ENCODE data around the gene HNRNPC. TPM values are rescaled to one million over a fixed set of nuclear protein-coding genes. Genes with fewer than 3 reads are reported as not detected.

Gene HNRNPC
- total RNA-seq, 2 experiments from 2014 or later, result 1,063 to 1,070 TPM

- ChIA-PET CTCF (interaction anchor here (1.4 kb wide), 1 partner anchor 36 kb away, joined by 3 read pairs; no protein-coding TSS in a partner anchor), POLR2A (interaction anchor here (0.6 to 5.1 kb wide), 7 partner anchors 12 to 168 kb away, joined by 3 to 57 read pairs (median 5); partner anchors contain the start of gene SUPT16H)
- Mint-ChIP-seq H3K27me3 (no peaks in the 10 kb centered on the region), H3K36me3 (peaks cover 62% of the 10 kb centered on the region), H3K4me3 (peak overlapping the region; percentile 100), H3K9me3 (no peaks in the 10 kb centered on the region), H3K27ac (peak overlapping the region; percentile 100), H3K4me1 (ENCODE audit: low read depth) (peaks cover 38% of the 10 kb centered on the region)
- DNase-seq, result no peak
- intact Hi-C loops (cut with micrococcal nuclease), result loop anchor here (2.0 to 10.0 kb wide), 6 partner anchors 166 to 1289 kb away; partner anchors contain the start of genes METTL3, PIP4P1 and TMEM253
Observed at GRCh38 chr14:21267886-21268616, 1.2 kb downstream of the HNRNPC start.

- Mint-ChIP-seq H3K27me3 (no peaks in the 10 kb centered on the region), H3K27ac (peak overlapping the region; percentile 100), H3K36me3 (peaks cover 69% of the 10 kb centered on the region), H3K9me3 (no peaks in the 10 kb centered on the region), H3K4me3 (peak overlapping the region; percentile 100), H3K4me1 (ENCODE audit: low read depth) (peaks cover 44% of the 10 kb centered on the region)
- ChIA-PET POLR2A (interaction anchor here (0.7 to 5.1 kb wide), 5 partner anchors 12 to 118 kb away, joined by 3 to 57 read pairs (median 6); partner anchors contain the start of gene SUPT16H), CTCF (interaction anchor here (1.4 kb wide), 1 partner anchor 35 kb away, joined by 3 read pairs; no protein-coding TSS in a partner anchor)
- intact Hi-C loops (cut with micrococcal nuclease), result loop anchor here (5.0 to 10.0 kb wide), 5 partner anchors 165 to 1290 kb away; partner anchors contain the start of genes PIP4P1 and TMEM253
- no peak for DNase-seq
Observed at GRCh38 chr14:21267431-21267845, 1.8 kb downstream of the HNRNPC start.

GRCh38 chr14:21264025-21264801 lies 5.0 kb downstream of the HNRNPC start:
- POLR2A ChIA-PET, result interaction anchor here (0.8 to 5.1 kb wide), 12 partner anchors 8 to 1267 kb away, joined by 3 to 57 read pairs (median 7); partner anchors contain the start of genes METTL3, RAB2B, SUPT16H and TOX4
- CTCF ChIA-PET, result interaction anchor here (0.7 to 1.6 kb wide), 2 partner anchors 33 to 52 kb away, joined by 3 to 4 read pairs; no protein-coding TSS in a partner anchor
- Mint-ChIP-seq H3K9me3 (no peaks in the 10 kb centered on the region), H3K27me3 (no peaks in the 10 kb centered on the region), H3K4me1 (ENCODE audit: low read depth) (peaks cover 63% of the 10 kb centered on the region), H3K36me3 (peaks cover 88% of the 10 kb centered on the region), H3K27ac (peak overlapping the region; percentile 100), H3K4me3 (peak overlapping the region; percentile 100)
- intact Hi-C loops (cut with micrococcal nuclease), result loop anchor here (1.0 to 10.0 kb wide), 6 partner anchors 9 to 731 kb away; partner anchors contain the start of gene CHD8
- no peak for DNase-seq

- peaks cover 70% of the 10 kb centered on the region for H3K4me1 Mint-ChIP-seq (ENCODE audit: low read depth)
Observed at GRCh38 chr14:21263284-21264024, 5.8 kb downstream of the HNRNPC start.

GRCh38 chr14:21262410-21262809 lies 6.8 kb downstream of the HNRNPC start:
- Mint-ChIP-seq H3K4me3 (peak overlapping the region; percentile 100), H3K9me3 (no peaks in the 10 kb centered on the region), H3K4me1 (ENCODE audit: low read depth) (peaks cover 80% of the 10 kb centered on the region), H3K36me3 (peaks cover 85% of the 10 kb centered on the region), H3K27me3 (no peaks in the 10 kb centered on the region), H3K27ac (peak overlapping the region; percentile 100)
- POLR2A ChIA-PET, result interaction anchor here (1.6 kb wide), 1 partner anchor 12 kb away, joined by 5 read pairs; no protein-coding TSS in a partner anchor
- intact Hi-C loops (cut with micrococcal nuclease), result loop anchor here (10.0 kb wide), 1 partner anchor 732 kb away; no protein-coding TSS in a partner anchor
- DNase-seq, result no peak
- CTCF ChIA-PET, result no interaction called here

More at GRCh38 chr14:21263284-21264024, 5.8 kb downstream of the HNRNPC start:
- DNase-seq, result no peak
- ChIA-PET POLR2A (interaction anchor here (0.8 to 3.0 kb wide), 5 partner anchors 9 to 214 kb away, joined by 3 to 12 read pairs (median 5); partner anchors contain the start of genes RAB2B and TOX4), CTCF (interaction anchor here (1.6 kb wide), 1 partner anchor 32 kb away, joined by 4 read pairs; no protein-coding TSS in a partner anchor)
- Mint-ChIP-seq H3K36me3 (peaks cover 88% of the 10 kb centered on the region), H3K27ac (peak overlapping the region; percentile 100), H3K27me3 (no peaks in the 10 kb centered on the region), H3K4me3 (peak overlapping the region; percentile 100), H3K9me3 (no peaks in the 10 kb centered on the region)
- intact Hi-C loops (cut with micrococcal nuclease), result loop anchor here (1.0 to 10.0 kb wide), 6 partner anchors 8 to 731 kb away; partner anchors contain the start of gene CHD8

- Mint-ChIP-seq H3K9me3 (no peaks in the 10 kb centered on the region), H3K4me3 (peak overlapping the region; percentile 100), H3K27ac (peak overlapping the region; percentile 43), H3K27me3 (no peaks in the 10 kb centered on the region), H3K36me3 (peaks cover 86% of the 10 kb centered on the region), H3K4me1 (ENCODE audit: low read depth) (peaks cover 83% of the 10 kb centered on the region)
- no peak for DNase-seq
- intact Hi-C loops (cut with micrococcal nuclease), result loop anchor here (10.0 kb wide), 1 partner anchor 733 kb away; no protein-coding TSS in a partner anchor
- ChIA-PET CTCF (no interaction called here), POLR2A (interaction anchor here (0.8 to 1.6 kb wide), 2 partner anchors 11 to 1304 kb away, joined by 3 to 5 read pairs; no protein-coding TSS in a partner anchor)
Observed at GRCh38 chr14:21261824-21262223, 7.4 kb downstream of the HNRNPC start.

GRCh38 chr14:21258889-21259787 lies 10.1 kb downstream of the HNRNPC start:
- Mint-ChIP-seq H3K27ac (peak overlapping the region; percentile 40), H3K4me3 (peak overlapping the region; percentile 11), H3K36me3 (peaks cover 80% of the 10 kb centered on the region), H3K9me3 (no peaks in the 10 kb centered on the region), H3K27me3 (no peaks in the 10 kb centered on the region), H3K4me1 (ENCODE audit: low read depth) (peaks cover 86% of the 10 kb centered on the region)
- ChIA-PET CTCF (interaction anchor here (0.6 kb wide), 1 partner anchor 39 kb away, joined by 3 read pairs; no protein-coding TSS in a partner anchor), POLR2A (interaction anchor here (0.6 to 1.2 kb wide), 5 partner anchors 9 to 155 kb away, joined by 3 to 4 read pairs (median 3); no protein-coding TSS in a partner anchor)
- intact Hi-C loops (cut with micrococcal nuclease), result no loop called here
- DNase-seq, result no peak

- ChIA-PET POLR2A (interaction anchor here (3.3 to 4.5 kb wide), 3 partner anchors 8 to 27 kb away, joined by 16 to 57 read pairs (median 30); no protein-coding TSS in a partner anchor), CTCF (interaction anchor here (1.1 to 1.2 kb wide), 2 partner anchors 13 to 152 kb away, joined by 3 read pairs; no protein-coding TSS in a partner anchor)
- Mint-ChIP-seq H3K27ac (peak overlapping the region; percentile 77), H3K9me3 (no peaks in the 10 kb centered on the region), H3K27me3 (no peaks in the 10 kb centered on the region), H3K4me3 (peak overlapping the region; percentile 16), H3K36me3 (peaks cover 76% of the 10 kb centered on the region), H3K4me1 (ENCODE audit: low read depth) (peaks cover 80% of the 10 kb centered on the region)
- DNase-seq, result no peak
- intact Hi-C loops (cut with micrococcal nuclease), result no loop called here
Observed at GRCh38 chr14:21258005-21258888, 11.0 kb downstream of the HNRNPC start.

GRCh38 chr14:21257394-21257909 lies 11.8 kb downstream of the HNRNPC start:
- ChIA-PET CTCF (interaction anchor here (0.9 to 1.5 kb wide), 6 partner anchors 8 to 153 kb away, joined by 3 to 5 read pairs (median 3); no protein-coding TSS in a partner anchor), POLR2A (interaction anchor here (1.2 to 4.5 kb wide), 4 partner anchors 9 to 26 kb away, joined by 3 to 57 read pairs (median 23); no protein-coding TSS in a partner anchor)
- no peaks in the 10 kb centered on the region for H3K27me3 Mint-ChIP-seq
- intact Hi-C loops (cut with micrococcal nuclease), result no loop called here
- H3K4me1 Mint-ChIP-seq (ENCODE audit: low read depth), result peaks cover 75% of the 10 kb centered on the region
- H3K36me3 Mint-ChIP-seq, result peaks cover 73% of the 10 kb centered on the region
- no peak for DNase-seq
- peak overlapping the region; percentile 77 for H3K27ac Mint-ChIP-seq
- H3K4me3 Mint-ChIP-seq, result peak overlapping the region; percentile 51
- no peaks in the 10 kb centered on the region for H3K9me3 Mint-ChIP-seq

Data from activated CD4-positive, alpha-beta memory T cell treated with anti-CD3 and anti-CD28 coated beads for 36 hours (primary cell).